ENCODE data around the gene NCF4.

The NCF4 gene

DNA sequence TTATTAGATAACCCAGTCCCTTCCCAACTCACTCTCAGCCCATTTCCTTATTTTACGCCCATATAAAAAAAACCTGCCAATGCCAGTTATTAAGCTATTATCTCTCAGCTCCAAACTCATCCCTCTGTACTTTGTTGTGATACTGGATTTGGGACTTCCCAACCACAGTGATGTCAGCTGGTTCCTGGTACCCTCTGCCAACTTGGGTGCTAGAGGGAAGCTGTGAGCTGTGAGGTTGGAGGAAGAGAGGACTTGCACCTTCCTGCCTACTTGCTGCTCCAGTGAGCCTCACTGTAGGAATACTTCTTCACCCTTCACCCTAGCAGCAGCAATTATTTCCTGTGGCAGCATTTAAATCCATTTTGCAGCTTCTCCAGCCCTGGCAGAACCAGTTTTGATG, 33.5 kb downstream of the NCF4 start:
- no peak for DNase-seq (ENCODE audit: low spot score)

DNA sequence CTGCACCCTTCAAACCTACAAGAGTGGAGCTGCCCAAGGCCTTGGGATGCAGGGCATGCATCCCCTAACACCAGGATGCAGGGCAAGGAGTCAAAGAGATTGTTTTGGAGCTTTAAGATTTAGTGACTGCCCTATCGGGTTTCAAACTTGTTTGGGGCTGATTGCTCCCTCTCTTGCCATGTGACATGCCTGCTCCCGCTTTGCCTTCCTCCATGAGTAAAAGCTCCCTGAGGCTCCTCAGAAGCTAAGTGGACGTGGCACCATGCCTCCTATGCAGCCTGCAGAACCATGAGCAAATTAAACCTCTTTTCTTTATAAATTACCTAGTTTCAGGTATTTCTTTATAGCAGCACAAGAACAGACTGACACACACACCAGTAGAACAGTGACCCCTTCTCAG, 36.8 kb downstream of the NCF4 start:
- DNase-seq (ENCODE audit: low spot score), result no peak

GRCh38 chr22:36898690-36899089, 37.9 kb downstream of the NCF4 start:
- DNase-seq (ENCODE audit: low spot score), result no peak

DNA sequence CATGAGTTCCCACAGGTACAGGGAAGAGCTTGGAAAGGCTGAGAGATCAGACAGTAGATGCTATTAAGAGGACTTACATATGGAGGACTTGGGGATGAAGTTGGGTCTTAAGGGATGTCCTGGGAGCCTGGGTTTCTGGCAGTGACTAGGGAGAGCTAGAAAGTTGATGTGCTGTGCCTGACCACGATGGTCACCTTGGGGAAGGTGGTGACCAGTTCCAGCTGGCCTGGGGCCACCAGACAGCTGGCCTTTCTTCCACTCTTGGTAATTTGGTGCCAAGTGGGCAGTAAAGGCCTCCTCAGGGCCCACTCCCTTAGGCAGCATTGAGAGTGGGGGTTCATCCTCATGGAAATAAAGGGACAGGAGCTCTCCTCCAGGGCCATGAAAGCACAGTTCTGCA, 38.7 kb downstream of the NCF4 start:
- DNase-seq (ENCODE audit: low spot score), result no peak

DNA sequence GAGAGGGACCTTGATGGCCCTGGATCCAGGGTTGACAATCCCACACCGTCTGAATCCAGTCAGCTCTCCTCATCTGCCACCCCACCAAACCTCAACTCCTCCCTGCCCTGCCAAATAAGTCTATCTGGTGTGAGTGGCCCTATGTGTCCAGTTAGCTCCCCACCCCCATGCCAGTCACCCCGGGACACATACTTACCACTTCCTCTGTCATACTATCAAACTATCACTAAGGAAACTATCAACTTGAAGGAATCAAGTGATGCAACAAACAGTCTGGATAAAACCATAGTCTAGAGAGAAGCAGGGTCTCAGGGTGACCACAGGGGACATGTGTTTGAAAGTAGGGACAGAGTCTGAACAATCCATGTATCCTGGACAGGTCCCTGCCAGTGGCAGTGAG, 39.4 kb downstream of the NCF4 start:
- no peak for DNase-seq (ENCODE audit: low spot score)

DNA sequence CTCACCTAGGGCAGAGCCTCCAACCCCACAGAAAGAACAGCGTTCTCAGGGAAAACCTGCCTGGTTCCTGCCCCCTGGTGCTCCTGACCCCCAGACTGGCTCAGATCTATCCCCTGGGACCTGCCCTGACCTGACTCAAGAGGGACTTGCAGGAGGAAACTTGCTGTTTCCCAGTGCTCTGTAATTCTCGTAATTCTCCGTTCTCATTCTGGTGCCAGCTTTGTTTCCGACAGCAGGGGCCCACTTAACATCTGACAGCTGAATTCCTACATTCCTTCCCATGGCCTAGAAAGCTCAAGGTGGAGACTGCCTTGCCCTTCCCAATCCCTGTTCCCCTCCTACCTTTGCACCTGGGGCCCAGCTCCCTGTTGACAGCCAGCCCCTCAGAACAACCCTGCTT, 40.1 kb downstream of the NCF4 start:
- no peak for DNase-seq (ENCODE audit: low spot score)

GRCh38 chr22:36901411-36902142, 40.8 kb downstream of the NCF4 start:
- no peak for DNase-seq (ENCODE audit: low spot score)

DNA sequence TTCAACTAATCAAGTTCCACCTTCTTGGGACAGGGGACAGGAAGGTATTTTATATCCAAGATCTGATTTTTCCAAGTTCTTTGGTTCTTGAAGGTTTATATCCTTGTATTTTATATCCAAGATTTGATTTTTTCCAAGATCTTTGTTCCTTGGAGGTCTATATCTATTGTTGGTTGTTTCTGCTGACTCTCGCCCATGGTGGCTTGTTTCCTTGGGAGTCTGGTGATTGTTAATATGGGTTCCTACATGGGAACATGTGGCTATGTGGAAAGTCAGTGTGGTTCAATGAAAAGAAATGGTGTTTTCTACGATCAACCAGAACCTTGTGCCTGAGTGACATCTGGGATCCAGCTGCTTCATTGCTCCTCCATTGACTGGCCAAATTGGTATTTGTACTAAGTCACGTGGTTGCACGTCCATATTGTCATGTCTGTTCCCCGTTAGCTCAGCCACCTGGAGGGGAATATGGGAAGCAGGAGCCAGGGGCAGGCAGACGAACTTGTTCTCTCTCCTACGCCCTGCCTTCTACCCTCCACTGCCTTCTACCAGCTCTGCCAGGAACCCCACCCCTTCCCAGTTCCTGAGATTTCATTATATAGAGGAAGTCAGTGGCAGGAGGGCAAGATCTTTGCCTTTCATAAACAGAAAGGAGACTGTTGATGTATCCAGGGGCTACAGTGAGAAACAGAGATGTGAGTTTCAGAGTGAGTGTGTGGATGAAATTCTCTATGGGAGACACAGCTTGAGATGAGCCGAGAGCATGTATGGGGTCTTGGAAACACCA, 41.5 kb downstream of the NCF4 start:
- no peak for DNase-seq (ENCODE audit: low spot score)

GRCh38 chr22:36904260-36904880, 43.6 kb downstream of the NCF4 start:
- no peak for DNase-seq (ENCODE audit: low spot score)

GRCh38 chr22:36907253-36908195, 46.7 kb downstream of the NCF4 start:
- no peak for DNase-seq (ENCODE audit: low spot score)

DNA sequence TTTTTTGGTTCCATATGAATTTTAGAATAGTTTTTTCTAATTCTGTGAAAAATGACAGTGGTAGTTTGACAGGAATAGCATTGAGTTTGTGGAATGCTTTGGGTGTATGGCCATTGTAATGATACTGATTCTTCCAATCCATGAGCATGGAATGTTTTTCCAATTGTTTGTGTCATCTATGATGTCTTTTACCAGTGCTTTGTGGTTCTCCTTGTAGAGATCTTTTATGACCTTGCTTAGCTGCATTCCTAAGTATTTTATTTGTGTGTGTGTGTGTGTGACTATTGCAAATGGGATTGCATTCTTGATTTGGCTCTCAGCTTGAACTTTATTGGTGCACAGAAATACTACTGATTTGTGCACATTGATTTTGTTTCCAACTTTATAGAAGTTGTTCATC, 49.7 kb downstream of the NCF4 start:
- no peak for DNase-seq (ENCODE audit: low spot score)

DNA sequence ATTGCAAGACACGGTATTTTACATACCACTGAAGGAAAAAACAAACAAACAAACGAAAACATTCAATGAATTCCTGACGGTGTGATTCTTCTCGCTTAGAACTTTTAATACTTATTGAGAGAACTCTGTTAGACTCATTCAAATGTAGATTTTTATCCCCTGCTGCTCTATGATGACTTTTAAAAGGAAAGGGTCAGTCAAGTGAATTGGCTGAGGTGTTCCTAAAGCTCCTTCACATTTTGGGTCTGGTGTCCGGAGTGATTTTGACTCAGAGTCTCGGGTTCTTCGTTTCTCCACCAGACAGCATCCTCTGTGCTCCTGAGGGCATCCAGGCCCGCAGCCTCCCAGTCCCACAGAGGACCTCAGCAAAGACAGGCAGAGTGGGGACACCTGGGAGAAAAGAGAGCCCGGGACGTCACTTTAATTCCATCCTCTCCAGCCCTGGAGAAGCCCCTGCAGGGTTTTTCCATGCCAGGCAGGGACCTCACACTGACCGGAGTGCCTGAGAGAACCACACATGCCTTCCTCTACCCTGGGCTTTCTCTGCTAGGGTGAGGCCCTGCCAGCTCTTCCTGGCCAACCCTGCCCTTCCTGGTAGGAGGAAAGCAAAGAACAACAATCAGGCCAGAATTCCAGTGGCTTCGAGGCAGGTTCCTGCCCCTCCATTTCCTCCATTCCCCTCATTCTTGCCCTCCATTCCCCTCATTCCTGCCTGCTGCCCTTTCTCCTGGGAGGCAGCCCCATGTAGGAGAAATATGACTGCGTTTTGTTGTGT, 51.3 kb downstream of the NCF4 start:
- DNase-seq (ENCODE audit: low spot score), result no peak

- no peak for DNase-seq (ENCODE audit: low spot score)
These were observed 52.1 kb downstream of the NCF4 start for GRCh38 chr22:36912694-36913426.

DNA sequence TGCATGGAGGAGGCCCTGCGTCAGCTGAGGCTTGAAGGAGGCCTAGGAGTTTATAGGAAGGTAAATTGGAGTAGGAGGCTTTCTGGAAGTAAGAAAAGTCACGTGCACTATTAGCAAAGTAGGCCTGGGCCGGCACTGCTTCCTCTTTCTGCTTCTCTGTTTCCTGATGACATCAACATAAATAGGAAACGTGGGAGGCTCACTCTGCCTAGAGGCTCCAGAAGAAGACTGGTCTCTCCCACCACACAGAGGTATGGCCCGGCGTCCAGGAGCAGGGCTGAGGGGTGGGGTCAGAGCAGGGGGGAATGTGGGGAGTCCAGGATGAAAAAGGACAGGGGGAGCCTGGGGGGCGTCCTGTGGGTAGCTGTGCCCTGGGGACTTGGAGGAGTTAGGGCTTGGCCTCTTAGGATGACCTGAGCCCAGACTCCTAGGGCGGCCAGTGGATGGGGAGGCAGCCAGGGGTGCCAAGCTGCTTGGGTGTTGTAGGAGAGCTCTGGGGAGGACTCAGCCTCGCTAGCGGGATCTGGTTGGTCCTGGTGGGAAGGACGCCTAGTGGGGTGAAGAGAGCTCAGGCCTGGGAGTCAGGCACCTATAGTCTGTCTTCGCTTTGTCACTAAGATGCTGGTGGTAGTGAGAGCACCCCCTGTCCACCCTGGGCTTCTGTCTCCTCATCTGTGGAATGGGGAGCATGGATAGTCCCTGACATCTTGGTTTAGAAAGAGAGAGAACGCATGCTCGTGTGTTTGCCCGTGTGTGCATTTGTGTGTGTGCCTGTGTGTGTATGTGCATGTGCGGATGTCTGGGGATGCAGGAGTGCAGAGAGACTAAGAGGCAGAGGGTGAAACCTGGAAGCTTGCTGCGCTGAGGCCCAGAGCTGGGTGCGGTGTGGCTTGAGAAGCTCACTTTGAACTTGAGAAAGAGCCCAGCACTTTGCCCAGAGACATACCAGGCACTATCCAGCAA, 52.9 kb downstream of the NCF4 start, which contains the start of gene CSF2RB:
TSS of gene CSF2RB (plus strand) at position 202 of the 963 bp plus-strand sequence. CDS start 8,580 bp downstream, outside the sequence.
- DNase-seq (ENCODE audit: low spot score), result peak; percentile 76

GRCh38 chr22:36914390-36914752, 53.6 kb downstream of the NCF4 start:
- no peak for DNase-seq (ENCODE audit: low spot score)

GRCh38 chr22:36916034-36916433, 55.2 kb downstream of the NCF4 start:
- no peak for DNase-seq (ENCODE audit: low spot score)

- no peak for DNase-seq (ENCODE audit: low spot score)
These were observed 57.9 kb downstream of the NCF4 start for GRCh38 chr22:36918586-36919284.

DNA sequence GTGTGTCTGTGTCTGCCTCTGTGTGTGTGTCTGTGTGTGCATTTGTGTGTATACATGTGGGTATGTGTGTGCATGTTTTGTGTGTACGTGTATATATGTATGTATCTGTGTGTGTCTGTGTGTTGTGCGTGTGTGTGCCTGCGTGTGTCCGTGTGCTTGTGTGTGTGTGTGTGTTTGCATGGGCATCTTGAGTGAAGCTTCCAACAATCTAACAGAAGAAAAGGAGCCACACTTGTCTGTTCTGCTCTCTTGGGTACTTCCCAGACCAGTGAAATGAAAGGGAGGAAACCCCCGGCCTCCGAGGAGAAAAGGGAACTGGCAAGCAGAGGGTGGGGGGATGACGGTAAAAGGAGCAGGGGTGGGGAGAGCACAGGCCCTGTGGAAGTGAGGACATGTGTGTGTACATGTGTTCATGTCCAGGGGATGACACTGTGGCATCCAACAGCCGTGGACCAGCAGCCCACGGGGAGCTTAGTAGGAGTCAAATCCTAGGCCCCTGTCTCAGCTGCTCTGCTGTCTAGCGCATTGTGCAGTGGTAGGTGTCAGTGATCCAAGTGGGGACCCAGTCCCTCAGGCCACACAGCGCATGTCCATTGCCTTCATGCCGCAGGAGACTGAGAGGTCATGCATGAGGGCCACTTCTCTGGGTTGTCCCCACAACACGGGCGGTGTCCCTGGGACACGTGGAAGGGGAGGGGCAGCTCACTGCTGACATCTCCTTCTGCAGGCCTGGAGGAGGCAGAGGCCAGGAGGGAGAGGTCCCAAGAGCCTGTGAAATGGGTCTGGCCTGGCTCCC, 60.7 kb downstream of the NCF4 start:
- peak; percentile 24 for DNase-seq (ENCODE audit: low spot score)
